ENCODE results near the gene SIRPA.
"Not testable (repeated sequence)": the region's sequence is repeated elsewhere in the genome, so short reads cannot be mapped to it uniquely, and the experiment has no call there.

SIRPA gene

GRCh38 chr20:1907586-1907985, 12.4 kb downstream of the SIRPA start:
- no peak for DNase-seq (ENCODE audit: low spot score)

GRCh38 chr20:1908191-1908590, 13.0 kb downstream of the SIRPA start:
- no peak for DNase-seq (ENCODE audit: low spot score)

GRCh38 chr20:1909097-1909496, 13.9 kb downstream of the SIRPA start:
- DNase-seq (ENCODE audit: low spot score): no peak

GRCh38 chr20:1911536-1911935, 16.3 kb downstream of the SIRPA start:
- no peak for DNase-seq (ENCODE audit: low spot score)

- no peak for DNase-seq (ENCODE audit: low spot score)
These were observed 16.8 kb downstream of the SIRPA start for GRCh38 chr20:1912053-1912452.

GRCh38 chr20:1912646-1913045, 17.4 kb downstream of the SIRPA start:
- no peak for DNase-seq (ENCODE audit: low spot score)

- not testable (repeated sequence) for DNase-seq (ENCODE audit: low spot score)
These were observed 20.0 kb downstream of the SIRPA start for GRCh38 chr20:1915233-1915632.

- DNase-seq (ENCODE audit: low spot score): no peak
These were observed 20.5 kb downstream of the SIRPA start for GRCh38 chr20:1915725-1916124.

- DNase-seq (ENCODE audit: low spot score): no peak
These were observed 22.6 kb downstream of the SIRPA start for GRCh38 chr20:1917786-1918185.

GRCh38 chr20:1918491-1919165, 23.4 kb downstream of the SIRPA start:
- no peak for DNase-seq (ENCODE audit: low spot score)

- no peak for DNase-seq (ENCODE audit: low spot score)
These were observed 25.0 kb downstream of the SIRPA start for GRCh38 chr20:1920252-1920651.

- no peak for DNase-seq (ENCODE audit: low spot score)
These were observed 25.6 kb downstream of the SIRPA start for GRCh38 chr20:1920826-1921225.

- not testable (repeated sequence) for DNase-seq (ENCODE audit: low spot score)
These were observed 26.8 kb downstream of the SIRPA start for GRCh38 chr20:1921985-1922384.

GRCh38 chr20:1922786-1923185, 27.6 kb downstream of the SIRPA start:
- DNase-seq (ENCODE audit: low spot score): no peak

- no peak for DNase-seq (ENCODE audit: low spot score)
These were observed 30.0 kb downstream of the SIRPA start for GRCh38 chr20:1924910-1925861.

- DNase-seq (ENCODE audit: low spot score): no peak
These were observed 31.0 kb downstream of the SIRPA start for GRCh38 chr20:1926237-1926636.

- no peak for DNase-seq (ENCODE audit: low spot score)
These were observed 32.0 kb downstream of the SIRPA start for GRCh38 chr20:1927217-1927616.

- no peak for DNase-seq (ENCODE audit: low spot score)
These were observed 32.9 kb downstream of the SIRPA start for GRCh38 chr20:1928154-1928553.

GRCh38 chr20:1928782-1929181, 33.6 kb downstream of the SIRPA start:
- DNase-seq (ENCODE audit: low spot score): no peak

GRCh38 chr20:1929460-1929859, 34.3 kb downstream of the SIRPA start:
- DNase-seq (ENCODE audit: low spot score): no peak

- no peak for DNase-seq (ENCODE audit: low spot score)
These were observed 35.0 kb downstream of the SIRPA start for GRCh38 chr20:1930165-1930564.

- DNase-seq (ENCODE audit: low spot score): no peak
These were observed 36.6 kb downstream of the SIRPA start for GRCh38 chr20:1931830-1932229.

- DNase-seq (ENCODE audit: low spot score): no peak
These were observed 37.8 kb downstream of the SIRPA start for GRCh38 chr20:1932971-1933370.

Measured in CD4-positive, alpha-beta T cell treated with Interleukin-6 at 100 ng/mL for 8 hours (primary cell).